HEK293 (cell line): ENCODE data around the gene ST3GAL5.

ENCODE experiments used
- CTCF ChIA-PET: fragments of 350-600 bp; formaldehyde crosslinking; extraction: SDS; loops from one replicate; lab custom pipeline; 2021; ENCODE audit warnings: antibody characterized with exemption; lab: Yijun Ruan, JAX
- POLR2A ChIA-PET: fragments of 300-600 bp; formaldehyde crosslinking; extraction: SDS; loops from one replicate; lab custom pipeline; 2020; ENCODE audit warnings: antibody characterized with exemption, inconsistent platforms; lab: Yijun Ruan, JAX
- H3K27ac ChIP-seq: fragments of 200-500 bp; sonication (Bioruptor generic); 2 replicates; pipeline ENCODE4 v1.5.1; 2014; ENCODE audit warnings: low read depth, low read length, control low read depth, inconsistent platforms; ENCODE audit errors: extremely low read depth
- H3K36me3 ChIP-seq, 2 experiments: fragments of 200-500 bp in 1 of 2; sonication (Bioruptor generic) in 1 of 2; 1 replicate in 1 of 2; 2 replicates in 1 of 2; pipeline ENCODE4 v1.5.1; 2014 to 2017; ENCODE audit warnings: inconsistent platforms in 2 of 2, low read length in 2 of 2; ENCODE audit not compliant: control insufficient read depth in 2 of 2, insufficient read depth in 1 of 2
- H3K4me1 ChIP-seq: fragments of 200-500 bp; sonication (Bioruptor generic); 2 replicates; pipeline ENCODE4 v1.5.1; 2014; ENCODE audit warnings: mild to moderate bottlenecking, low read length, inconsistent platforms; ENCODE audit not compliant: control insufficient read depth, insufficient read depth
- H3K4me3 ChIP-seq: 2 replicates; pipeline ENCODE4 v1.5.1; 2011; ENCODE audit warnings: low read depth, mild to moderate bottlenecking, control low read depth, low read length, moderate library complexity
- H3K9me3 ChIP-seq: fragments of 200-500 bp; sonication (Bioruptor generic); 2 replicates; pipeline ENCODE4 v1.5.1; 2014; ENCODE audit warnings: low read depth, low read length, inconsistent platforms; ENCODE audit not compliant: control insufficient read depth, insufficient read depth
- GFI1B ChIP-seq: fragments of 450-650 bp; formaldehyde crosslinking; IDR thresholded peaks from 2 replicates; pipeline ENCODE4 v1.5.1; 2016; ENCODE audit warnings: missing biosample characterization, missing genetic modification characterization
- MYNN ChIP-seq: fragments of 450-650 bp; formaldehyde crosslinking; IDR thresholded peaks from 2 replicates; pipeline ENCODE4 v1.5.1; 2016; ENCODE audit warnings: missing biosample characterization, missing genetic modification characterization, borderline replicate concordance
- OSR2 ChIP-seq: fragments of 450-650 bp; formaldehyde crosslinking; IDR thresholded peaks from 2 replicates; pipeline ENCODE4 v1.5.1; 2016; ENCODE audit warnings: missing biosample characterization, missing genetic modification characterization
- OVOL3 ChIP-seq: fragments of 450-650 bp; formaldehyde crosslinking; IDR thresholded peaks from 2 replicates; pipeline ENCODE4 v1.5.1; 2016; ENCODE audit warnings: missing biosample characterization, missing genetic modification characterization
- RBAK ChIP-seq: fragments of 450-650 bp; formaldehyde crosslinking; IDR thresholded peaks from 2 replicates; pipeline ENCODE4 v1.5.1; 2016; ENCODE audit warnings: missing biosample characterization, missing genetic modification characterization
- SP3 ChIP-seq: fragments of 450-650 bp; formaldehyde crosslinking; IDR thresholded peaks from 2 replicates; pipeline ENCODE4 v1.5.1; 2016; ENCODE audit warnings: missing biosample characterization, missing genetic modification characterization
- ZFP41 ChIP-seq: fragments of 450-650 bp; formaldehyde crosslinking; IDR thresholded peaks from 2 replicates; pipeline ENCODE4 v1.5.1; 2016; ENCODE audit warnings: missing biosample characterization, missing genetic modification characterization, borderline replicate concordance
- ZNF112 ChIP-seq: fragments of 450-650 bp; formaldehyde crosslinking; IDR thresholded peaks from 2 replicates; pipeline ENCODE4 v1.5.0; 2017; ENCODE audit warnings: missing biosample characterization, missing genetic modification characterization
- ZNF155 ChIP-seq: fragments of 450-650 bp; formaldehyde crosslinking; IDR thresholded peaks from 2 replicates; pipeline ENCODE4 v1.5.1; 2016; ENCODE audit warnings: missing biosample characterization, missing genetic modification characterization
- ZNF473 ChIP-seq: fragments of 450-650 bp; formaldehyde crosslinking; IDR thresholded peaks from 2 replicates; pipeline ENCODE4 v1.5.1; 2017; ENCODE audit warnings: missing biosample characterization, missing genetic modification characterization
- ZNF529 ChIP-seq: fragments of 450-650 bp; formaldehyde crosslinking; IDR thresholded peaks from 2 replicates; pipeline ENCODE4 v1.5.1; 2017; ENCODE audit warnings: missing genetic modification characterization, missing biosample characterization; ENCODE audit not compliant: insufficient replicate concordance
- ZNF701 ChIP-seq: fragments of 450-650 bp; formaldehyde crosslinking; IDR thresholded peaks from 2 replicates; pipeline ENCODE4 v1.5.1; 2016; ENCODE audit warnings: missing biosample characterization, missing genetic modification characterization
- ZNF747 ChIP-seq: fragments of 450-650 bp; formaldehyde crosslinking; IDR thresholded peaks from 2 replicates; pipeline ENCODE4 v1.5.1; 2016; ENCODE audit warnings: missing biosample characterization, missing genetic modification characterization
- TF ChIP-seq, protein P1 (sequence below): fragments of 450-650 bp; formaldehyde crosslinking; IDR thresholded peaks from 2 replicates; pipeline ENCODE4 v1.5.1; 2016; ENCODE audit warnings: missing biosample characterization, missing genetic modification characterization, low read depth
- TF ChIP-seq, protein P2 (sequence below): fragments of 450-650 bp; formaldehyde crosslinking; optimal IDR thresholded peaks from 2 replicates; pipeline ENCODE3; 2016; ENCODE audit warnings: missing biosample characterization, mild to moderate bottlenecking, missing genetic modification characterization
- TF ChIP-seq, protein P3 (sequence below): fragments of 450-650 bp; formaldehyde crosslinking; IDR thresholded peaks from 2 replicates; pipeline ENCODE4; 2016; ENCODE audit warnings: missing biosample characterization, missing genetic modification characterization

ST3GAL5 gene

DNA sequence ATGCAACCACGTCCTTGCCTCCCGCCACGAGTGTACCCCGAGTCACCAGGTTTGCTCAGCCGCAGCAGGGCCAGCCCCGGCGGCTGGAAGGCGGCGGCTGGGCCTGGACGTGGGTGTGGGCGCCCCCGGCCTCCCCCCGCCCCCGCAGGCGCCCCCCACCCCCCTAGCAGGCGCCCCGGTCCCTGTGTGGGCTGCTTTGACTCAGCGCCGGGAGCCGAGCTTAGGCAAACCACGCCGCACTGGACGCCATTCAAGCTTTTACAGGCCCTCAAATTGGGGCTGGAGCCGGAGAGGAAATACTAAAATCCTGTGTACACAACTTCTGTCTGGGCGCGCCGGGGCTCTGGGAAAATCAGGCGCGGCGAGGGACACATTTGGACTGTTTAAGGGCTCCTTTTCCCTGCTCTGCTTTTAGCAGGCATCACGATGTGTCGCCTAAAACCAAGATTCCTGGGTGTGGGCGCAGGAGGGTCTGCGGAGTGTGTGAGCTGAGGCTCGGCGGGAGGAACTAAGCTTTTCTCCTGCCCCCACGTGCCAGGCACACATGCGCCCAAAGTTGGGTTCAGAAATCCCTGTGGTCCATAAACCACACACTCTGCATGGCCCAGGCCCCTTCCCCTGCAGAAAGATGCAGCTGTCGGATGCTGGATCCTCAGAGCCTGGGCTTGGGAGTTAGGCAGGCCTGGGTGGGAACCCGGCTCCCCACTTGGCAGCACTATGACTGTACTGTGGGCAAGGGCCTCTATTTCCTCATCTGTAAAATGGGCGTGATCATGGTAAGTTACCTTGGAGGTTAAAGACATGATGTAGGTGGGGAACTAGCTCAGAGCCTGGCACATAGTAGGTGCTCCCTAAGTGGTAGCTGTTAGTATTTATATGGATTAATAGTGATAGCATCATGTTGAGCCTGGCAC, 77.4 kb downstream of the ST3GAL5 start:
- CTCF ChIA-PET: interaction anchor here (0.6 to 7.6 kb wide), 15 partner anchors 8 to 269 kb away, joined by 3 to 141 read pairs (median 5); partner anchors contain the start of gene ATOH8
- no peaks in the 10 kb centered on the region for H3K9me3 ChIP-seq
- H3K27ac ChIP-seq: no peak overlapping the region
- TF ChIP-seq ZFP41: no peak
- no peaks in the 10 kb centered on the region for H3K36me3 ChIP-seq
- H3K4me3 ChIP-seq: no peak overlapping the region
- POLR2A ChIA-PET: interaction anchor here (0.5 to 1.5 kb wide), 4 partner anchors 9 to 159 kb away, joined by 3 read pairs; no protein-coding TSS in a partner anchor
- no peaks in the 10 kb centered on the region for H3K4me1 ChIP-seq

DNA sequence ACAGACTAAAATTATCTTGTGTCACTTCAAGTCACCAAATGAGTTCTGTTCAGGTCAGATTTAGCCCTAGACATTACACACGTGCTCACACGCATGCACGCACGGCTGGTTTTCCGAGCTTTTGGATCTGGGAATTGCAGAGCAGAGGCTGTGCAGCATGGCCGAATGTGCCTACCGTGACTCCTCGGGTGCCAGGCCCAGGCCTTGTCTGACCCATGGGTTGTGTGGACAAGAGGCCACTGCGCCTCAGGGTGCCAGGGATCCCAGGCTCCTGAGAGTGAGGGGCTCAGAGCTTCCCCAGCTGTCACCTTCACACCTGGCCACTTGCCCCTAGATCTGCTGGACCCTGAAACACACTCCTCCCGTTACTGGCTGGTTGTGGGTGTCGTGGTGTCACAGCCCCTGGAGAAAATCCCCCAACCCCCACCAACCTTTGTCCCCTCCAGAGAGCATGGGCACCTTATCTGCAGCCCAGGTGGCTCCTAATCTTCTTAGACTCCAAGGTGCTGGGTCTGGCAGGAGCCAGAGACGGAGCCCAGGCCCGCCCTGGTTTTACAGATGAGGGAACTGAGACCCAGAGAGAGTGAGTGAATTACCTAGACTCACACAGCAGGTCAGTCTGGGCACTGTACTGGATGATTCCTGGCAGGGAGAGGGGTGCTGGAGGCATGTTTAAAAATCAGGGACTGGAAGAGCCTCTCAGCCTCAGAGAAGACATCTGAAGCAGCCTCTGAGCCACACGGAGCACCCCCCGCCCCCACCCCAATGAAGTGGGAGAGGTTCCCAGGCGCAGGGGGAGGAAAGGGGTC, 78.2 kb downstream of the ST3GAL5 start:
- Histone ChIP-seq H3K4me3 (no peak overlapping the region), H3K27ac (no peak overlapping the region), H3K4me1 (no peaks in the 10 kb centered on the region), H3K36me3 (no peaks in the 10 kb centered on the region), H3K9me3 (no peaks in the 10 kb centered on the region)
- TF ChIP-seq SP3 (tag by site-specific recombination): no peak
- no peak for TF ChIP-seq OVOL3 (tag by site-specific recombination)
- TF ChIP-seq, protein P1, sequence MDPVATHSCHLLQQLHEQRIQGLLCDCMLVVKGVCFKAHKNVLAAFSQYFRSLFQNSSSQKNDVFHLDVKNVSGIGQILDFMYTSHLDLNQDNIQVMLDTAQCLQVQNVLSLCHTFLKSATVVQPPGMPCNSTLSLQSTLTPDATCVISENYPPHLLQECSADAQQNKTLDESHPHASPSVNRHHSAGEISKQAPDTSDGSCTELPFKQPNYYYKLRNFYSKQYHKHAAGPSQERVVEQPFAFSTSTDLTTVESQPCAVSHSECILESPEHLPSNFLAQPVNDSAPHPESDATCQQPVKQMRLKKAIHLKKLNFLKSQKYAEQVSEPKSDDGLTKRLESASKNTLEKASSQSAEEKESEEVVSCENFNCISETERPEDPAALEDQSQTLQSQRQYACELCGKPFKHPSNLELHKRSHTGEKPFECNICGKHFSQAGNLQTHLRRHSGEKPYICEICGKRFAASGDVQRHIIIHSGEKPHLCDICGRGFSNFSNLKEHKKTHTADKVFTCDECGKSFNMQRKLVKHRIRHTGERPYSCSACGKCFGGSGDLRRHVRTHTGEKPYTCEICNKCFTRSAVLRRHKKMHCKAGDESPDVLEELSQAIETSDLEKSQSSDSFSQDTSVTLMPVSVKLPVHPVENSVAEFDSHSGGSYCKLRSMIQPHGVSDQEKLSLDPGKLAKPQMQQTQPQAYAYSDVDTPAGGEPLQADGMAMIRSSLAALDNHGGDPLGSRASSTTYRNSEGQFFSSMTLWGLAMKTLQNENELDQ (tag by site-specific recombination): no peak
- TF ChIP-seq RBAK: no peak
- TF ChIP-seq ZNF155 (tag by site-specific recombination): no peak
- TF ChIP-seq ZNF529 (tag by site-specific recombination): no peak
- TF ChIP-seq OSR2 (tag by site-specific recombination): no peak
- TF ChIP-seq ZNF747 (tag by site-specific recombination): no peak
- TF ChIP-seq ZNF473 (tag by site-specific recombination): no peak
- no peak for TF ChIP-seq GFI1B (tag by site-specific recombination)
- TF ChIP-seq MYNN: no peak
- TF ChIP-seq, protein P2, sequence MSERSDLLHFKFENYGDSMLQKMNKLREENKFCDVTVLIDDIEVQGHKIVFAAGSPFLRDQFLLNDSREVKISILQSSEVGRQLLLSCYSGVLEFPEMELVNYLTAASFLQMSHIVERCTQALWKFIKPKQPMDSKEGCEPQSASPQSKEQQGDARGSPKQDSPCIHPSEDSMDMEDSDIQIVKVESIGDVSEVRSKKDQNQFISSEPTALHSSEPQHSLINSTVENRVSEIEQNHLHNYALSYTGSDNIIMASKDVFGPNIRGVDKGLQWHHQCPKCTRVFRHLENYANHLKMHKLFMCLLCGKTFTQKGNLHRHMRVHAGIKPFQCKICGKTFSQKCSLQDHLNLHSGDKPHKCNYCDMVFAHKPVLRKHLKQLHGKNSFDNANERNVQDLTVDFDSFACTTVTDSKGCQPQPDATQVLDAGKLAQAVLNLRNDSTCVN (tag by site-specific recombination): no peak
- TF ChIP-seq ZNF112 (tag by site-specific recombination): no peak
- TF ChIP-seq, protein P3, sequence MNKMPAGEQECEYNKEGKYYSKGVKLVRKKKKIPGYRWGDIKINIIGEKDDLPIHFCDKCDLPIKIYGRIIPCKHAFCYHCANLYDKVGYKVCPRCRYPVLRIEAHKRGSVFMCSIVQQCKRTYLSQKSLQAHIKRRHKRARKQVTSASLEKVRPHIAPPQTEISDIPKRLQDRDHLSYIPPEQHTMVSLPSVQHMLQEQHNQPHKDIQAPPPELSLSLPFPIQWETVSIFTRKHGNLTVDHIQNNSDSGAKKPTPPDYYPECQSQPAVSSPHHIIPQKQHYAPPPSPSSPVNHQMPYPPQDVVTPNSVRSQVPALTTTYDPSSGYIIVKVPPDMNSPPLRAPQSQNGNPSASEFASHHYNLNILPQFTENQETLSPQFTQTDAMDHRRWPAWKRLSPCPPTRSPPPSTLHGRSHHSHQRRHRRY (tag by site-specific recombination): no peak
- no peak for TF ChIP-seq ZNF701 (tag by site-specific recombination)
- ChIA-PET POLR2A (no interaction called here), CTCF (interaction anchor here (0.6 to 7.6 kb wide), 8 partner anchors 10 to 173 kb away, joined by 4 to 141 read pairs (median 6); no protein-coding TSS in a partner anchor)
